ENCODE results near the gene IFNE.
"Not testable (repeated sequence)": the region's sequence is repeated elsewhere in the genome, so short reads cannot be mapped to it uniquely, and the experiment has no call there.

The IFNE gene

GRCh38 chr9:21499912-21500311 lies 17.8 kb upstream of the IFNE start:
- DNase-seq (ENCODE audit: low read depth in 1 of 2, low spot score in 1 of 2) = no peak

GRCh38 chr9:21491756-21492155 lies 9.6 kb upstream of the IFNE start:
- DNase-seq (ENCODE audit: low read depth in 1 of 2, low spot score in 1 of 2) = no peak

GRCh38 chr9:21481470-21482056 lies 550 bp downstream of the IFNE start:
- DNase-seq (ENCODE audit: low read depth in 1 of 2, low spot score in 1 of 2) = no peak

GRCh38 chr9:21479152-21479702 lies 2.9 kb downstream of the IFNE start:
- no peak for DNase-seq (ENCODE audit: low read depth in 1 of 2, low spot score in 1 of 2)

GRCh38 chr9:21477466-21477865 lies 4.6 kb downstream of the IFNE start:
- no peak for DNase-seq (ENCODE audit: low read depth in 1 of 2, low spot score in 1 of 2)

- DNase-seq (ENCODE audit: low read depth in 1 of 2, low spot score in 1 of 2) = no peak
Observed at GRCh38 chr9:21473236-21473635, 8.9 kb downstream of the IFNE start.

GRCh38 chr9:21470126-21470525 lies 12.0 kb downstream of the IFNE start:
- DNase-seq (ENCODE audit: low read depth in 1 of 2, low spot score in 1 of 2) = no peak

GRCh38 chr9:21465859-21466518 lies 16.1 kb downstream of the IFNE start:
- DNase-seq (ENCODE audit: low read depth in 1 of 2, low spot score in 1 of 2) = no peak

GRCh38 chr9:21465138-21465537 lies 17.0 kb downstream of the IFNE start:
- no peak for DNase-seq (ENCODE audit: low read depth in 1 of 2, low spot score in 1 of 2)

GRCh38 chr9:21461377-21461776 lies 20.7 kb downstream of the IFNE start:
- DNase-seq (ENCODE audit: low read depth in 1 of 2, low spot score in 1 of 2) = no peak

GRCh38 chr9:21455320-21455719 lies 26.8 kb downstream of the IFNE start:
- DNase-seq (ENCODE audit: low read depth in 1 of 2, low spot score in 1 of 2) = no peak

- no peak for DNase-seq (ENCODE audit: low read depth in 1 of 2, low spot score in 1 of 2)
Observed at GRCh38 chr9:21454149-21454548, 28.0 kb downstream of the IFNE start.

GRCh38 chr9:21452681-21453080 lies 29.4 kb downstream of the IFNE start:
- no peak for DNase-seq (ENCODE audit: low read depth in 1 of 2, low spot score in 1 of 2)

- DNase-seq (ENCODE audit: low read depth in 1 of 2, low spot score in 1 of 2) = no peak
Observed at GRCh38 chr9:21450733-21451394, 31.2 kb downstream of the IFNE start.

GRCh38 chr9:21449312-21449711 lies 32.8 kb downstream of the IFNE start:
- not testable (repeated sequence) for DNase-seq (ENCODE audit: low read depth in 1 of 2, low spot score in 1 of 2)

GRCh38 chr9:21443849-21444625 lies 38.1 kb downstream of the IFNE start:
- DNase-seq (ENCODE audit: low read depth in 1 of 2, low spot score in 1 of 2) = no peak

GRCh38 chr9:21440139-21440538 lies 42.0 kb downstream of the IFNE start, which contains the start of gene IFNA1:
IFNA1 (plus strand) TSS chr9:21440439; CDS start chr9:21440508, 69 bp downstream.
- no peak for DNase-seq (ENCODE audit: low read depth in 1 of 2, low spot score in 1 of 2)

- DNase-seq (ENCODE audit: low read depth in 1 of 2, low spot score in 1 of 2) = not testable (repeated sequence)
Observed at GRCh38 chr9:21435015-21435383, 47.1 kb downstream of the IFNE start.

GRCh38 chr9:21434202-21435014 lies 47.7 kb downstream of the IFNE start:
- DNase-seq (ENCODE audit: low read depth in 1 of 2, low spot score in 1 of 2) = no peak

GRCh38 chr9:21432672-21433425 lies 49.3 kb downstream of the IFNE start:
- DNase-seq (ENCODE audit: low read depth in 1 of 2, low spot score in 1 of 2) = no peak

Data from stimulated activated CD4-positive, alpha-beta T cell treated with anti-CD3 and anti-CD28 coated beads, Interleukin-15, amount 100 ng/mL, for 1 hour (primary cell).